GM19023 (cell line): ENCODE data around the gene CSNK1A1.
"Not testable (repeated sequence)": the region's sequence is repeated elsewhere in the genome, so short reads cannot be mapped to it uniquely, and the experiment has no call there.

Experiments used
- ATAC-seq: cut with Tn5 transposase; IDR thresholded peaks from one replicate; pipeline ENCODE4 v1.9.1; 2021; ENCODE audit warnings: mild to moderate bottlenecking, moderate library complexity; ENCODE audit not compliant: unreplicated experiment

CSNK1A1 gene

DNA sequence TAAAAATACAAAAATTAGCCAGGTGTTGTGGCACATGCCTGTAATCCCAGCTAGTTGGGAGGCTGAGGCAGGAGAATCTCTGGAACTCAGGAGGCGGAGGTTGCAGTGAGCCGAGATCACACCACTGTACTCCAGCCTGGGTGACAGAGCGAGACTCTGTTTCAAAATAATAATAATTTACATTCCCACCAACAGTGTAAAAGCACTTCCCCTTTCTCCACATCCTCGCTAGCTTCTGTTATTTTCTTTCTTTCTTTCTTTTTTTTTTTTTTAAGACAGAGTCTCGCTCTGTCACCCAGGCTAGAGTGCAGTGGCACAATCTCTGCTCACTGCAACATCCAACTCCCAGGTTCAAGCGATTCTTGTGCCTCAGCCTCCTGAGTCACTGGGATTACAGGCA, 89.3 kb downstream of the CSNK1A1 start:
- not testable (repeated sequence) for ATAC-seq

DNA sequence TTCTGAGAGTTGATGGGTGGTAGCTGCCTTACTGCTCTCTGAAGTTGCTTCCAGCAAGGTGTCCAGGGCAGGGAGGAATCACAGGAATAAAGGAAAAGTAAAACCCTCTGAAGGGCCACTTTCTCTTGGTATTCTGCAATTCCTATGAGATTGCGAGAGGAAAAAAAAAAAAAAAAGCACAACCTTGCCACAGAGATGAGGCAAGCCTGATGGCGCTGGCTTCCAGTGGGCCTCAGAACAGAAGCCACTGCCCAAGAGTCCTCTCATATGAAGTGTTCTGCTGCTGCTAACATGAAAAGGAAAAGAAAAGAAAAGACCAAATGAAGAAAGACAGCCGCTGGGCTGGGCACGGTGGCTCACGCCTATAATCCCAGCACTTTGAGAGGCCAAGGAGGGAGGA, 91.3 kb downstream of the CSNK1A1 start:
- ATAC-seq: no peak

DNA sequence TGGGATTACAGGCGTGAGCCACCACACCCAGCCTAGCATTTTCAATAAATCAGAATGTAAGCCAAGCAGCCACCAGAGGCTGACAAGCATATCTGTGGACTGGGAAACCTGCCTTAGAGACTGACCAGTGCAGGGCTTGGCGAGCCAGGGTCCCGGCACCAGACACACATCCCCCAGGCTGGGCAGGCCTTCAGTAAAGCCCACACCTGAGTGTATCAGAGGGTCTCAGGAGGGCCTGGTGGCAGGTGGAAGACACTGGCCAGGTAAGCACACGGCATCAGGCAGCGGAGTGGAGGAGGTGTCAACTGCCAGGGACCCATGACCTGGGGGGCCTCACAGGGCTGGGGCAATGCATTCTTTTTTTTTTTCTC, 93.9 kb downstream of the CSNK1A1 start:
- ATAC-seq: no peak

DNA sequence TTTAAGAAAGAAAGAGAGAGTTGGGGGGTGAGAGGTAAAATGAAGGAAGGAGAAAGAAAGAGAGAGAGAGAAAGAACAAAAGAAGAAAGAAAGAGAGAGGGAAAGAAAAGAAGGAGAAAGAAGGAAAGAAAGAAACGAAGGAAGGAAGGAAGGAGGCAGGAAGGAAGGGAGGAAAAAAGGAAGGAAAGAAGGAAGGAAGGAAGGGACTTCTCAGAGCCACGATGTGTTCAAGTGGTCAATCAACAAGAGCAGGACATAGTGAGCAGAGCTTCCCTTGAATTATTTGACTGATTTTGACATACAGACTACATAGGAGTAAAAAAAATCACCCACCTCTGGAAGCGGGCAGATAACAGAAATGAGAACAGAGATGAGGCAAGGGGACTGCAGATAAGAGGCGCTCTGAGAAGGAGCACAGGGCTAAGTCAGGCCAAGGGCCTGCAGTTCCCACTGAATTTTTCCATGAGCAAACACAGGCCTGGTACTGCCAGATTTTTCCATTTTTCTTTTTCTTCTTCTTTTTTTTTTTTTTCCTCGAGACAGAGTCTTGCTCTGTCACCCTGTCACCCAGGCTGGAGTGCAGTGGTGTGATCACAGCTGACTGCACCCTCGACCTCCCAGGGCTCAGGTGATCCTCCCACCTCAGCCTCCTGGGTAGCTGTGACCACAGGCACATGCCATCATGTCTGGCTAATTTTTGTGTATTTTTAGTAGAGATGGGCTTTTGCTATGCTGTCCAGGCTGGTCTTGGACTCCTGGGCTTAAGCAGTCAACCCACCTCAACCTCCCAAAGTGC, 94.4 kb downstream of the CSNK1A1 start:
- no peak for ATAC-seq

DNA sequence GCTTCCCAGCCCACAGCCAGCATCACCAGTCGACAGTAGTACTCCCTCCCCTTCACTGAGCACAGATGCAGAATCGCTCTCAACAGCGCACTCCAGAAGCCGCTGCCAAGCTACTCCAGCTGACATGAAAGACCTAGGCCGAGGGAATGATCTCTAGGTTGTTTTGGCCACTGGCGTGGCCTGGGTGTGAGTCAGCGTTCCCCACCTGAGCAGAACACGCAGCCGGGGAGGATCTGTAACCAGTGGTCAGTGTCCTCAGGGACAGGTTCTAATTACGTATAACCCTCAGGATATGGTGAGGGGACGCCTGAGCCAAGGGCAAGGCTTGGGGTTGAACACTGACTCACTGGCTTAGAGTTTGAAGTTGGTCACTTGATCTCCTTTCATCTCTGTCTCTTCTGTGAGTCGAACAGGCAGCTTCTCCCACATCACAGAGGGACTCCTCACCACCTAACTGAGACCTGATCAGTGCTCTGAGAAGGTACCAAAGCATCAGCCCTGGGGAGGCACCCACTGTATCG, 95.3 kb downstream of the CSNK1A1 start:
- ATAC-seq: no peak

DNA sequence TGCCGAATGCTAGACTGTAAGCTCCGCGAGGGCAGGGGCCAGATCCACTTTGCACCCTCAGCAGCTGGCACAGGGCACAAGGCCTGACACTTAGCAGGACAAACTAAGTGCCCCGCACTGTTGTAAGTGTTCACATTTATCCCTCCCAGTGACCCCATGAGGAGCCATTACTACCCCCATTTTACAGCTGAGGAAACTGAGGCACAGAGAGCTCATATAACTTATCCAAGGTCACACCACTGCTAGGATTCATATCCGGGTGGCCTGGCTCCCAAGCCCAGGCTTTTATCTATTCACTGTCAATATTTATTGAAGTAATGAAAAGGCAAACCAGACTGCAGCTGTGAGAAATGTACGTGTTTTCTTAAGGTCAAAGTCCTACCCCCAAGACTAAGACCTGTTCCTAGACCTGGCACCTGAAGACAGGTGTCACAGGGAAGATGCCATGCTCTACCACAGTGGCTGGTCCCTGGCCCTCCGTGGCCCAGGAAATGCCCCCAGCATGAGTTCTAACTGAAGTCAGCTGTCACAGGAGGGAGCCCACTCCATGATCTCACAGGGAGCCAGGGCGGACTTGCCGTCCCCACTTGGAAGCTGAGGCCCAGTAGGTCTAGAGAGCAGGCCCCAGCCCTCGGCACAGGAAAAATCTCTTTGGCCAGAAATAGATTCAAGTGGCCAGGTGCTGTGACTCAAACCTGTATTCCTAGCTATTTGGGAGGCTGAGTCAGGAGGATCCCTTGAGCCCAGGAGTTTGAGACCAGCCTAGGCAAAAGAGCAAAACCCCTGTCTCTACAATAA, 97.4 kb downstream of the CSNK1A1 start:
- no peak for ATAC-seq

DNA sequence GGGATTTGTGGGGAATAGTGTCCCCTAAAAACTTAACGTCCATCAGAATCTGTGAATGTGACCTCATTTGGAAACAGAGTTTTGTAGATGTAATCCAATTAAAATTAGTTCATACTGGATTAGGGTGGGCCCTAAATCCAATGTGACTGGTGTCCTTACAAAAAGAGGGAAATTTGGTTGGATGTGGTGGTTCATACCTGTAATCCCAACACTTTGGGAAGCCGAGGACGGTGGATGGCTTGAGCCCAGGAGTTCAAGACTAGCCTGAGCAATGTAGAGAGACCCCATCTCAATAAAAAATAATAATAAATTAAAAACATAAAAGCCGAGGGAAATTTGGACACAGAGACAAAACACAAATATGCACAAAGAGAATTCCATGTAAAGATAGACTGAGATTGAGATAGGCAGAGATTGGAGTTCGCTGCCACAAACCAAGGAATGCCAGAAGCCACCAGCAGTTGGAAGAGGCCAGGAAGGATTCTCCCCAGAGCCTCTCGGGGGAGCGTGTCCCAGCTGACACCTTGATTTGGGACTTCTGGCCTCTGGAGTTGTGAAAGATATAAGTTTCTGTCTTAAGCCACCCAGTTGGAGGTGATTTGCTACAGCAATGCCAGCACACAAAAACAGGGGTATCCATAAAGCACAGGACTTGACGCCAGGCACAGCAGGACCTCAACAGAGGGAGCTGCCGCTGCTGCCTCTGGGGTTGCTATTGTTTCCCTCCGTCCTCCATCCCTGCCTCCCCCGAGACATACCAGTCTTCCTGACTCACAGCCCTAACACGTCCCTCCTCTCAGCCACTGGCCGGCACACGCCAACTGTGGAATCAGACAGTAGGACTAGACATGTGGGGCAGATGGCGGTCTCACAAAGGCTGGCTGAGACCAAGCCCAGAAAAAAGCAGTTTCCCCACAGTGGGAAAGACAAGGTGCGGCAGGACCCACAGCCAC, 98.3 kb downstream of the CSNK1A1 start:
- no peak for ATAC-seq

DNA sequence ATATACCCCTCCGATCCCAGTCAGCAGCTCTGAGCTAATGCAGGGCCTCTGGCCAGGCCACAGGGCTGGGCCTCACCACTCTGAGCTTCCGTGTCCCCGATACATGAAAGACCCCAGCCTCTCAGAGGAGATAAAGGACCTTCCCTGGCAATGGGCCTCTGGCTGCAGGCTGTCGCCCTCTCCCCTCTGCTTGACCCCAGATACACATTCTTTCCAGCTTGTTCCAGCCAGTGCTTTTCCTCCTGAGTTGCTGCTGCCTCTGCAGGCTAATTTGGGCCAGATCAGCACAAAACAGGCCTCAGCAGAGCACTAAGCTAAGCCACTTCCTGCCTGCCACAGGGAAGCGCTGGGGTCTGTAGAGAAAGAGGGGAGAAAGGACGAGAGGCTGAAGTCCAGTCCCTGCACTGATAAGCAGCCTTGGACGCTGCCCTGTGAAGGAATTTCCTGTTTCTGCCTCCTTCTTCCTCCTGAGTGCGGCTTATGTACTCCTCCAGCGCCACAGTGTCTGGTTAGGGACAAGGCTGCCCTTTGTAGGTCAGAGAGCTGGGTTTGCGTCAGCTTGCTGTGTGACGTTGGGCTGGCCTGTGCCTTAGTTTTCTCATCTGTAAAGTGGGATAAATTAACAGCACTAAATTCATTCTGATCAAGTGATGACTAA, 99.1 kb downstream of the CSNK1A1 start:
- no peak for ATAC-seq

DNA sequence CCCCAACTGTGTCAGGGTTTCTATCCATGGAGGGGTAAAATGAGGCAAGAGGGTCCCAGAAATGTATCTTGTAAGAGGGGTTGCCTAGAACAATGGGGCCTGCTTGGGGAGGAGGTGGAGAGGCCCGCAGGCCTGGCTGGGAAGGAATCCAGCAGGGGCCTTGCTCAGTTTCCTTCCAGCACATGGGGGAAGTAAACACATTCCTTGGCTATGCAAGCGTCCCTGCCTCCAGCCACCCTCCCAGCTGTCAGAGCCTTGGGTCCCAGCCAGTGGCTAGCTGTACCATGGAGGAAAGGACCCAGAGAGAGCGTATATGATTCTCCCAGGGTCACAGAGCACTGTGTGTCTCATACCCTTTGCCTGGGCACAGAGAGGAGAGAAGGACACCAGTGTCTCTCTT, 101.0 kb downstream of the CSNK1A1 start:
- no peak for ATAC-seq

DNA sequence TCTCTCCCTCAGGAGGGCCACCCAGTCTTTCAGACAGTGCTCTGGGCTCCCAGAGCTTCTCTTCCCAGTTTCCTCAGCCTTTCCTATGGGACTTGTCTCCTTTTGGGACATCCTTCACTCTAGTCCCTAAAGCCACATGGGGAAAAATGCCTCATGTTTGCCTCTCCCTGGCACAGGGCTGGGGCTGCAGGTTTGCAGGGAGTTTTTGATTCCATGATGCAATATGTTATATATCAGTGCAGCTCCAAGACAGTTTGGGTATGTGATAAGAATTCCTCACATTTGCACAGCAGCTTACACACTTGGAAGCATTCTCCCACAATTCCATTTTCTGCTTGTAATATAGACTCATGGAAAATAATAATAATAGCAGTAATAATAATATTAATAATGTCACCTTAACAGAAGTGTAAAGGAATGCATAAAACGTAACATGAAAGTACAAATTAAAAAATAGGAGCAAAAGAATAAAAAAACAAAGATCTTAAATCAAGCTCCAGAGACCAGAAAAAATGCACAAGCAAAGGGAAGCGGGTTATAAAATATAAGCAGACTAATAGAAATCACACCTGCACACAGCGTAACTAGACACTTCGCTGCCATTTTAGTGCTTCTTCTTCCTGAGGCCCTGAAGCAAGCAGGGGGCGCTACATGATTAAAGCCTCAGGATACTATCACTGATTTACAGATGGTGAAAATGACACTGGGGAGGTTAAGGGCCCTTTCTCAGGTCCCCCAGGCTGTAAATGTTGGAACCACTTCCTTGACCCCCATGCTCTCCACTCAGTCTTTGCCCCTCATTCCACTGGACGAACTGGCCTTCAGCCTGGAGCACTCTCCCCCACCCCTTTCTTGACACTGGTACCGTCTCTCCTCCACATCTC, 102.2 kb downstream of the CSNK1A1 start:
- ATAC-seq: no peak

DNA sequence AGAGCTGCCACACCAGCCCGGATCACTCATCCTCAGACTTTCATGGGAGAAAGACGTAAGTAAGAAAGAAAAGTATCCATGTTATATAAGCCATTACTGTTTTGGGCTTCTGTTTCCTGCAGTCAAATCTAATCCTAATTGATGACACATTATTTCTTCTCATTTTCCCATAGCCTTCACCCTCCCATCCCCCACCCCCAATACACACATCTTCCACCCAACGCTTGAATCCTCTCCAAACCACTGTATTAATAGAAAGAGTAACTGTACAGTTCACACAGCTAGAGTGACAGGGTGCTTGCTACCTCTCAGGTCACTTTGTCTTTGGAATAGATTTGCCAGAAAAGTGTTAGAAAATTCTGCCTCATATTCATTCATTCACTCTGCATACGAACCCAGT, 102.8 kb downstream of the CSNK1A1 start:
- ATAC-seq: no peak

DNA sequence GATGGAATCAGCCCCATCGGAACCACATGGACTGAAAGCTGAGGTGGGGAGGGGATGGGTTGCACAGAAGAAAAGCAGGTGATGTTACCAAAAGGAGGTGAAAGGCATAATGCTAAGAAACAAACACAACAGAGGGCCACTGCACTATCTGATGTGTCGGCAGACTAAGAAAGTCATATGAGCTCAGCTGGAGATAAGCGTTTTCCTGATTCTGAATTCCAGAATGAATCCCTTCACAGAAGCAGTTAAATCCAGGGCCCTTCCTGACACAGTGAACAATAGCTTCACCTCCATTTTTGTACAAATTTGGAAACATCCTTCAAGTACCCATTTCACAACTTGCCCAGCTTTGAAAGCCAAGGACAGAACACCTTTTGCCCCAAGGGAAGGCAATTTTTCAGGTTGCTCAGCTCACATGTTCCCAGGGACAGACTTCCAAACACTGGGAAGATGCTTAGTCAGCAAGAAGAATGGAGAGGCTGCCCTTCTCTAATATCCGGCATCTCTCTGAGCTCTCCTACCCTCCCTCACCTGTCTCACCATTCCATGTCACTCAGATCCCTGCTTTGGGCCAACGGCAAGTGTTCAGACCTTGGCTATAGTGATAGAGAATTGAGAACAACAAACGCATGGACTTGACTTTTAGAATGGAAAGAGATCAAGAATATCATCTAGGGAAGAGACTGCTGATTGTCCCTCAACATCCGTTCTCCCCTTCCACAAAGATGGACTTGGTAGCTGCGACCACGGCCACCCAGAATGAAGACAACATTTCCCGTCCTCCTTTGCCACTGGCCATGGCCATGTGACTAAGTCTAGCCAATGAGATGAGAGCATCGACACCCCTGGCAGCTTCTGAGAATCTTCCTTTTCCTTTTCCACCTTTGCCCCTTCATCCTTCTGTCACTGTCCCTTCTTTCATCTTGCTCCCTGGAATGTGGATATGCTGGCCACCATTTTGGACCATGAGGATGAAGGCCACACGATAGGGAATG, 103.6 kb downstream of the CSNK1A1 start:
- ATAC-seq: no peak

DNA sequence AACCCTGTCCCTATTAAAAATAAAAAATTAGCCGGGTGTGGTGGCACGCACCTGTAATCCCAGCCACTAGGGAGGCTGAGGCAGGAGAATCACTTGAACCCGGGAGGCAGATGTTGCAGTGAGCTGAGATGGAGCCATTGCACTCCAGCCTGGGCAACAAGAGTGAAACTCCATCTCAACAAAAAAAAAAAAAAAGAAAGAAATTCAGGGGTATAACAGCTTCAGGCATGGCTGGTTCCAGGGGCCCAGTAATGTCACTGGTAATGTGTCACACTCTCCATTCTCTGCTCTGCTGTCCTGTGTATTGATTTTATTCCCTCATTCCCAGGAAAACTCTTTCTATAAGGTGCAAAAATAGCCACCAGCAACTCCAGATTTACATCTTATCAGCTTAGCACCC, 104.4 kb downstream of the CSNK1A1 start:
- not testable (repeated sequence) for ATAC-seq

DNA sequence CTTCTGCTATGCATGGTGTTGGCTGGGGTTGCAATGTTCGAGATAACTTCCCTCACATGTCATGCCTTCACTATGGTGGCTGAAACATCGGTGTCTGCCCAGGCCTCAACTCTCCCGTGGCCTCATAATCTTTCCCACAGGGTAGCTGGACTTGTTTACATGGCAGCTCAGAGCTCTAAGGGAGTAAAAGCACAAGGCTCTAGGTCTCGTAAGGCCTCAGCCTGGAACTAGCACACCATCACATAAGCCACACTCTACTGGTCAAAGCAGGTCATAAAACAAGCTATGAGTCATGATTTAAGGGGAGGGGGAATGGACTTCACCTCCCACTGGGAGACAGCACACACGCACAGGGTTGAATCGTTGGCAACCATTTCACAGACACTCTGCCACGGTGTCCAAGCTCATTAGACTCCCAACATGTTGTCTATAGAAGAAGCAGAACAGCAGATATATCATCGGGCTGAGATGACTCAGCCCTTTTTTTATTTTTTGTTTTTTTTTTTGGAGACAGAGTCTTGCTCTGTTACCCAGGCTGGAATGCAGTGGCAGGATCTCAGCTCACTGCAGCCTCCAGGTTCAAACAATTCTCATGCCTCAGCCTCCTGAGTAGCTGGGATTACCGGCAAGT, 105.4 kb downstream of the CSNK1A1 start:
- ATAC-seq: no peak

DNA sequence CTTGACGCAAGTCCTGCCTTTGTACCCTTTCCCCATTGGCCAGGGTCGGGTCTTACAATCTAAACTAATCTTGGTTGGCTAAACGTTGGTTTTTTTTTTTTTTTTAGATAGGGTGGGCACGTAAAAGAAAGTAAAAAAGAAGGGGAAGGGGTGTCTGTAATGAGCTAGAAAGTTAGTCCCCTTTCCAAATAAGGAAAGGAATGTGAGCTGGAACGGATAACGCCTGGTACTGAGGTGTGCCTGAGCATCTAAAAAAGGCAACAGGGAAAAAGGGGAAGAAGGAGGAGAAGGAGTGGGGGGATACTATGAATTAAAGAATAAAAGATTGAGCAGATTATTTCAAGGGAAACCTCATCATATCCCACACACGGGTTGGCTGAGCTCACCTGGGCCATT, 105.9 kb downstream of the CSNK1A1 start:
- ATAC-seq: no peak

DNA sequence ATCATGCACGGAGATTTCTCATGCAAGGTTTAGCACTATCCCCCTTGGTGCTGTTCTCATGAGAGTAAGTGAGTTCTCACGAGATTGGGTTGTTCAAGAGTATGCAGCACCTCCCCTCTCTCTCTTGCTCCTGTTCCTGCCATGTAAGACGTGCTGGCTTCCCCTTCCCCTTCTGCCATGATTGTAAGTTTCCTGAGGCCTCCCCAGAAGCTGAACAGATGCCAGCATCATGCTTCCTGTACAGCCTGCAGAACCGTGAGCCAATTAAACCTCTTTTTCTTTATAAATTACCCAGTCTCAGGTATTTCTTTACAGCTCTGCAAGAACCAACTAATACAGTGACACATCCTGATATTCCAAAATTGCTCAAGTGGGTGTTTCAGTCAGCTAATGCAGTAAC, 106.8 kb downstream of the CSNK1A1 start:
- not testable (repeated sequence) for ATAC-seq

DNA sequence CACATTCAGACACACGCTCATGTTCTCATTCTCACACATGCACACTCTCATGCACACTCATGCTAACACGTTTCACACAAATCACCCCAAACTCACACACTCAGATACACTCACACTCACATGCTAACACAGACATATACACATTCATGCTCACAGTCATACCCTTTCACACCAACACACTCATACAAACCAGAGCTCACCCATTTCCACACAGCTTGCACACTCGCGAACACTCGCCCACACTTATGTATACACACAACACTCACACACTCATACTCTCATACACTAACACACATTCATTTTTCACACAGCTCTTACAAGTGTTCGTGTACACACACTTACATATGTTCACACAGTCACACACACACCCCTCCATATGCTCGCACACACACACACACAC, 108.0 kb downstream of the CSNK1A1 start:
- ATAC-seq: no peak
